GM12872 (cell line): ENCODE data around the gene CDSN.

Experiments
- CTCF ChIP-seq: IDR thresholded peaks from 3 replicates; pipeline ENCODE4 v1.5.1; 2011; ENCODE audit warnings: low read depth, mild to moderate bottlenecking, low read length, moderate library complexity; ENCODE audit not compliant: insufficient read depth

Gene CDSN

GRCh38 chr6:31120151-31120915 lies at the start of gene CDSN:
Gene CDSN, minus strand, starts transcription at chr6:31120446. Its CDS starts 27 bp downstream, at chr6:31120419.
- TF ChIP-seq CTCF, result no peak

GRCh38 chr6:31169123-31169857 lies 49.0 kb upstream of the CDSN start:
- no peak for TF ChIP-seq CTCF

GRCh38 chr6:31168606-31169005 lies 48.4 kb upstream of the CDSN start:
- TF ChIP-seq CTCF, result no peak

GRCh38 chr6:31165986-31166385 lies 45.7 kb upstream of the CDSN start:
- no peak for TF ChIP-seq CTCF

GRCh38 chr6:31163922-31164321 lies 43.7 kb upstream of the CDSN start:
- TF ChIP-seq CTCF, result no peak

GRCh38 chr6:31162463-31163165 lies 42.4 kb upstream of the CDSN start:
- no peak for TF ChIP-seq CTCF
